ENCODE data around the gene PLCB2. TPM values are rescaled to one million over a fixed set of nuclear protein-coding genes. Genes with fewer than 3 reads are reported as not detected.
A peak's percentile ranks its signal among the peaks of the same experiment; 100 is the strongest.

The PLCB2 gene
- total and polyA plus RNA-seq, 9 of the 15 experiments (the other 6 are each of a cell fraction or from before 2014, with no cell fraction given) = 0.37 to 12.3 (median 8.0) TPM

- no TSS peak for BruUV-seq (replicated peaks)
- Histone ChIP-seq H3K9me1 (ENCODE audit: control insufficient read depth, insufficient read depth, low read length) (peaks cover 4% of the 10 kb centered on the region), H3K4me1 (replicated peaks in 1 of 2; ENCODE audit: control insufficient read depth in 2 of 2, insufficient read depth in 2 of 2, low read length in 2 of 2) (peaks cover 11 to 41% of the 10 kb centered on the region in 2 experiments), H2AFZ (ENCODE audit: low read depth, low read length) (no peak overlapping the region), H3K9me3 (replicated peaks; ENCODE audit: control insufficient read depth, insufficient read depth, low read depth, low read length) (no peaks in the 10 kb centered on the region), H3K27ac (ENCODE audit: extremely low read depth, low read depth, low read length) (no peak overlapping the region), H3K36me3 (ENCODE audit: control insufficient read depth, insufficient read depth, low read length) (no peaks in the 10 kb centered on the region), H3K4me2 (ENCODE audit: insufficient read depth, low read length) (no peak overlapping the region), H3K4me3 (no peak overlapping the region), H4K20me1 (replicated peaks; ENCODE audit: control insufficient read depth, insufficient read depth, low read length) (0 out of 2 replicates have a peak, but pooled peaks cover 3% of the 10 kb centered on the region), H3K27me3 (ENCODE audit: control insufficient read depth in 2 of 2, insufficient read depth in 2 of 2, low read length in 2 of 2) (peaks cover 0 to 19% of the 10 kb centered on the region in 2 experiments; a peak in 2 of 5 replicates), H3K9ac (ENCODE audit: insufficient read depth in 1 of 2, low read depth in 2 of 2, low read length in 2 of 2) (peak overlapping the region in 1 of 2 experiments; percentile 43; a peak in 1 of 4 replicates), H3K79me2 (ENCODE audit: control insufficient read depth, insufficient read depth, low read length) (no peaks in the 10 kb centered on the region)
- WGBS (ENCODE audit: insufficient coverage, low coverage, missing lambda C conversion rate) = 5% methylated on average over 9 of the region's 11 CpGs
- DNase-seq (ENCODE audit: extremely low read depth in 1 of 4, low spot score in 3 of 4) (no peak), FAIRE-seq (peak; percentile 26), ATAC-seq (peak; percentile 10; the same call in 1 of the 3 replicates)
- in situ Hi-C loops (cut with MboI) (loop anchor here (5.0 kb wide), 2 partner anchors 53 to 223 kb away; no protein-coding TSS in a partner anchor), intact Hi-C loops (cut with micrococcal nuclease) (loop anchor here (5.0 kb wide), 2 partner anchors 38 to 483 kb away; no protein-coding TSS in a partner anchor)
- POLR2A ChIA-PET = interaction anchor here (0.6 kb wide), 1 partner anchor 222 kb away, joined by 3 read pairs; no protein-coding TSS in a partner anchor
- CTCF ChIA-PET (ENCODE audit: low intra/inter-chr PET ratio) = interaction anchor here (1.7 to 7.1 kb wide), 2 partner anchors 53 kb away, joined by 5 to 218 read pairs; no protein-coding TSS in a partner anchor
- TF ChIP-seq MITF (IDR thresholded peaks at IDR 0.05) = no peak
- TF ChIP-seq ZNF609 (CRISPR knock-in tag; IDR thresholded peaks at IDR 0.05; ENCODE audit: borderline replicate concordance) = no peak
- TF ChIP-seq MEF2D (tag; conservative IDR thresholded peaks at IDR 0.05; ENCODE audit: low read depth) = no peak
- TF ChIP-seq RHOXF2B (CRISPR knock-in tag; conservative IDR thresholded peaks at IDR 0.05) = no peak
- TF ChIP-seq ELK3 (CRISPR knock-in tag; IDR thresholded peaks at IDR 0.05) = no peak
- TF ChIP-seq ZNF778 (CRISPR knock-in tag; IDR thresholded peaks at IDR 0.05) = no peak
Measured at GRCh38 chr15:40270246-40270995, 37.3 kb downstream of the PLCB2 start.
